ENCODE measurements around the gene GGTA1. TPM values are rescaled to one million over a fixed set of nuclear protein-coding genes. Genes with fewer than 3 reads are reported as not detected.
"Not testable (repeated sequence)": the region's sequence is repeated elsewhere in the genome, so short reads cannot be mapped to it uniquely, and the experiment has no call there.

Gene GGTA1
- total RNA-seq, 1 experiment from 2014 or later, result not detected

GRCh38 chr9:121518634-121519033, 19.0 kb upstream of the GGTA1 start:
- H3K27ac ChIP-seq (ENCODE audit: insufficient read length, low read depth, low read length), result no peak overlapping the region
- Mint-ChIP-seq H3K9me3 (peaks cover 19 to 27% of the 10 kb centered on the region in 2 experiments), H3K4me1 (peaks cover 6% of the 10 kb centered on the region in 2 experiments), H3K4me3 (no peak overlapping the region), H3K27ac (no peak overlapping the region), H3K36me3 (ENCODE audit: insufficient read depth in 1 of 3, low read depth in 3 of 3) (peaks cover 4 to 24% (median 8%) of the 10 kb centered on the region in 3 experiments), H3K27me3 (ENCODE audit: low read depth) (peaks cover 13% of the 10 kb centered on the region)
- TF ChIP-seq CTCF (conservative IDR thresholded peaks at IDR 0.05), result no peak
- H2BK5ac ChIP-seq (ENCODE audit: insufficient read length, low read length), result no peak overlapping the region
- H3K79me2 ChIP-seq (ENCODE audit: insufficient read depth, low read length), result no peaks in the 10 kb centered on the region
- no peaks in the 10 kb centered on the region for H3K9me3 ChIP-seq (ENCODE audit: control insufficient read depth, low read depth, low read length)
- H3K9ac ChIP-seq (ENCODE audit: extremely low read depth, insufficient read length, low read length), result no peak overlapping the region
- no peak overlapping the region for H2BK120ac ChIP-seq (ENCODE audit: low read depth, low read length, poor library complexity, severe bottlenecking)
- H3K14ac ChIP-seq (ENCODE audit: insufficient read depth, low read length), result no peak overlapping the region
- no peaks in the 10 kb centered on the region for H3K27me3 ChIP-seq (ENCODE audit: insufficient read depth, low read length)
- H2BK20ac ChIP-seq (ENCODE audit: low read depth, low read length, poor library complexity, severe bottlenecking), result no peak overlapping the region
- no peaks in the 10 kb centered on the region for H3K23me2 ChIP-seq (ENCODE audit: insufficient read length, low read depth, low read length, poor library complexity, severe bottlenecking)
- no peak overlapping the region for H3K18ac ChIP-seq (ENCODE audit: insufficient read length, low read depth, low read length)
- H4K8ac ChIP-seq (replicated peaks; ENCODE audit: insufficient read length, low read depth, low read length), result no peak overlapping the region
- H2BK12ac ChIP-seq (ENCODE audit: insufficient read length, low read depth, low read length), result no peak overlapping the region
- H2AK5ac ChIP-seq (ENCODE audit: insufficient read length, low read length), result no peak overlapping the region
- H3T11ph ChIP-seq (ENCODE audit: low read length), result no peak overlapping the region
- no peak overlapping the region for H3K4me2 ChIP-seq (ENCODE audit: insufficient read depth, insufficient read length, low read length)
- H3K4ac ChIP-seq (ENCODE audit: low read depth, low read length), result no peak overlapping the region
- H4K91ac ChIP-seq (ENCODE audit: insufficient read length, low read depth, low read length), result no peak overlapping the region
- H2AFZ ChIP-seq (ENCODE audit: low read length), result no peak overlapping the region
- H3K23ac ChIP-seq (ENCODE audit: insufficient read length, low read depth, low read length), result no peak overlapping the region
- H3K79me1 ChIP-seq (ENCODE audit: insufficient read depth, low read depth, low read length, poor library complexity, severe bottlenecking), result no peaks in the 10 kb centered on the region
- no CpG with 5 or more reads among the region's 2 CpGs for WGBS (ENCODE audit: extremely low coverage, insufficient read length, low lambda C conversion rate)
- no peaks in the 10 kb centered on the region for H4K20me1 ChIP-seq (ENCODE audit: control insufficient read depth, insufficient read depth, insufficient read length)
- H3K56ac ChIP-seq (ENCODE audit: insufficient read length, low read depth, low read length), result no peak overlapping the region
- no peak for DNase-seq
- no peak overlapping the region for H4K5ac ChIP-seq (ENCODE audit: insufficient read length, low read depth, low read length)
- no peaks in the 10 kb centered on the region for H3K4me1 ChIP-seq (ENCODE audit: insufficient read depth, low read length)
- no peak overlapping the region for H2BK15ac ChIP-seq (ENCODE audit: low read depth, low read length)

- H3K27ac Mint-ChIP-seq; H3K18ac ChIP-seq (ENCODE audit: insufficient read length, low read depth, low read length); H3K27me3 ChIP-seq (ENCODE audit: insufficient read depth, low read length); H4K91ac ChIP-seq (ENCODE audit: insufficient read length, low read depth, low read length); H3K27ac ChIP-seq (ENCODE audit: insufficient read length, low read depth, low read length); H3K27me3 Mint-ChIP-seq (ENCODE audit: low read depth); H2BK5ac ChIP-seq (ENCODE audit: insufficient read length, low read length); H4K8ac ChIP-seq (replicated peaks; ENCODE audit: insufficient read length, low read depth, low read length); H3K14ac ChIP-seq (ENCODE audit: insufficient read depth, low read length); H3K79me1 ChIP-seq (ENCODE audit: insufficient read depth, low read depth, low read length, poor library complexity, severe bottlenecking); H2BK120ac ChIP-seq (ENCODE audit: low read depth, low read length, poor library complexity, severe bottlenecking); H2BK12ac ChIP-seq (ENCODE audit: insufficient read length, low read depth, low read length); H3K4me2 ChIP-seq (ENCODE audit: insufficient read depth, insufficient read length, low read length); H3K9ac ChIP-seq (ENCODE audit: extremely low read depth, insufficient read length, low read length); H3K23ac ChIP-seq (ENCODE audit: insufficient read length, low read depth, low read length); H3K4me1 ChIP-seq (ENCODE audit: insufficient read depth, low read length); H3K23me2 ChIP-seq (ENCODE audit: insufficient read length, low read depth, low read length, poor library complexity, severe bottlenecking); H3K79me2 ChIP-seq (ENCODE audit: insufficient read depth, low read length); H3K4me3 Mint-ChIP-seq; H3K9me3 ChIP-seq (ENCODE audit: control insufficient read depth, low read depth, low read length); H4K20me1 ChIP-seq (ENCODE audit: control insufficient read depth, insufficient read depth, insufficient read length); DNase-seq; H3K56ac ChIP-seq (ENCODE audit: insufficient read length, low read depth, low read length); H4K5ac ChIP-seq (ENCODE audit: insufficient read length, low read depth, low read length); H2BK15ac ChIP-seq (ENCODE audit: low read depth, low read length); H2AK5ac ChIP-seq (ENCODE audit: insufficient read length, low read length); H3K9me3 Mint-ChIP-seq; H2BK20ac ChIP-seq (ENCODE audit: low read depth, low read length, poor library complexity, severe bottlenecking); H2AFZ ChIP-seq (ENCODE audit: low read length); H3T11ph ChIP-seq (ENCODE audit: low read length); H3K36me3 Mint-ChIP-seq (ENCODE audit: insufficient read depth in 1 of 3, low read depth in 3 of 3); H3K4ac ChIP-seq (ENCODE audit: low read depth, low read length): not testable (repeated sequence)
- H3K4me1 Mint-ChIP-seq, result peaks cover 8 to 10% of the 10 kb centered on the region in 2 experiments
- no CpG with 5 or more reads among the region's 4 CpGs for WGBS (ENCODE audit: extremely low coverage, insufficient read length, low lambda C conversion rate)
These were observed 13.5 kb upstream of the GGTA1 start for GRCh38 chr9:121513166-121513565.

All from H9 (cell line).